Ovary (tissue), 9 donors: Measurements from ENCODE around the gene CTDSP2. TPM values are rescaled to one million over a fixed set of nuclear protein-coding genes. Genes with fewer than 3 reads are reported as not detected.
"Not testable (repeated sequence)": the region's sequence is repeated elsewhere in the genome, so short reads cannot be mapped to it uniquely, and the experiment has no call there.

ENCODE experiments used
- DNase-seq, 5 donors: peaks; one replicate each; pipeline ENCODE4 v3.0.0-alpha.2; 2019 to 2020
- H3K27ac ChIP-seq, 2 donors: fragments of 200-600 bp; one replicate each; pipeline versions ENCODE4 v1.5.1 to v1.8.0; 2019 to 2022
- H3K27me3 ChIP-seq: fragments of 200-600 bp; one replicate; pipeline ENCODE4 v1.8.0; 2022
- H3K36me3 ChIP-seq: fragments of 200-600 bp; sonication (generic); one replicate; pipeline ENCODE4 v1.5.1; 2019
- H3K4me1 ChIP-seq: one replicate; pipeline ENCODE4 v1.8.1; 2013; ENCODE audit warnings: mild to moderate bottlenecking, moderate library complexity; ENCODE audit not compliant: insufficient read depth
- H3K4me3 ChIP-seq: fragments of 200-600 bp; sonication (generic); one replicate; pipeline ENCODE4 v1.5.1; 2017
- H3K9me3 ChIP-seq, 2 donors: fragments of 200-600 bp in 1 of 2; sonication (generic) in 1 of 2; one replicate each; pipeline versions ENCODE4 v1.5.1 to v1.8.1; 2013 to 2019; ENCODE audit warnings: mild to moderate bottlenecking in 1 of 2, moderate library complexity in 1 of 2
- EP300 ChIP-seq: sonication (generic); formaldehyde crosslinking; IDR thresholded peaks from one replicate; pipeline ENCODE4 v1.6.1; 2017; ENCODE audit warnings: antibody characterized with exemption
- POLR2A ChIP-seq: fragments of 450-650 bp; IDR thresholded peaks from one replicate; pipeline ENCODE4 v1.6.1; 2017; ENCODE audit warnings: antibody characterized with exemption, mild to moderate bottlenecking, moderate library complexity
- WGBS, 3 donors: extraction: QIAGEN DNeasy Blood & Tissue Kit in 1 of 3; methylation state at CpG; one replicate each; pipeline versions ENCODE4 v1.1.5 to v1.1.7; 2013 to 2017; 5-methylcytosine and 5-hydroxymethylcytosine counted together
- intact Hi-C, 4 donors: fragments of 100-400 bp; cut with DNase I; formaldehyde crosslinking; loops; one replicate each; pipeline versions ENCODE4 v1.11.0 to v1.15.1; 2022 to 2023
- polyA plus RNA-seq, 2 donors: library from polyadenylated mRNA; stranded (reverse); fragments of 200-250 nt in 1 of 2; fragments of 350-450 nt in 1 of 2; fragmentation: Illumina TruSeq in 1 of 2; extraction: RNeasy Lipid Tissue Mini Kit (QIAGEN cat#74804) in 1 of 2; gene quantifications; one replicate each; pipeline ENCODE4 v1.2.3, GENCODE V29; 2013 to 2014
- total RNA-seq, 7 donors: library from RNA; depleted of rRNA in 2 of 7; stranded (reverse); fragments of >200 nt in 2 of 7; fragmentation: NEBNext Ultra II Directional in 3 of 7; extraction: Animal tissue kit (Norgen Biotek cat#: 25700) in 3 of 7; gene quantifications; one replicate each; pipeline versions ENCODE4 v1.1.0 to v1.2.4, GENCODE V29; 2016 to 2023
- TF ChIP-seq, protein P1 (sequence below), 3 donors: fragments of 450-650 bp in 2 of 3; fragments of 200-600 bp in 1 of 3; IDR thresholded peaks; one replicate each; pipeline versions ENCODE4 v1.5.1 to v1.8.0; 2016 to 2022; ENCODE audit warnings: antibody characterized with exemption in 3 of 3, mild to moderate bottlenecking in 1 of 3
- donor health status: DM: no; HTN: no; CAD: no; lungs with moderate emphysema.
- donor health status: DM: no; HTN: no; CAD: no.
- donor health status: Bipolar disorder and iron deficiency.
- donor health status: DM: yes; HTN: yes; CAD: no.
- donor health status: DM: no; HTN: no; CAD: no.
- donor health status: DM: yes; HTN: yes; CAD: no.

CTDSP2 gene
- total and polyA plus RNA-seq, 9 donors, result 73.1 to 212 (median 166) TPM

GRCh38 chr12:57865084-57865751 lies 18.7 kb upstream of the CTDSP2 start:
- TF ChIP-seq, protein P1, sequence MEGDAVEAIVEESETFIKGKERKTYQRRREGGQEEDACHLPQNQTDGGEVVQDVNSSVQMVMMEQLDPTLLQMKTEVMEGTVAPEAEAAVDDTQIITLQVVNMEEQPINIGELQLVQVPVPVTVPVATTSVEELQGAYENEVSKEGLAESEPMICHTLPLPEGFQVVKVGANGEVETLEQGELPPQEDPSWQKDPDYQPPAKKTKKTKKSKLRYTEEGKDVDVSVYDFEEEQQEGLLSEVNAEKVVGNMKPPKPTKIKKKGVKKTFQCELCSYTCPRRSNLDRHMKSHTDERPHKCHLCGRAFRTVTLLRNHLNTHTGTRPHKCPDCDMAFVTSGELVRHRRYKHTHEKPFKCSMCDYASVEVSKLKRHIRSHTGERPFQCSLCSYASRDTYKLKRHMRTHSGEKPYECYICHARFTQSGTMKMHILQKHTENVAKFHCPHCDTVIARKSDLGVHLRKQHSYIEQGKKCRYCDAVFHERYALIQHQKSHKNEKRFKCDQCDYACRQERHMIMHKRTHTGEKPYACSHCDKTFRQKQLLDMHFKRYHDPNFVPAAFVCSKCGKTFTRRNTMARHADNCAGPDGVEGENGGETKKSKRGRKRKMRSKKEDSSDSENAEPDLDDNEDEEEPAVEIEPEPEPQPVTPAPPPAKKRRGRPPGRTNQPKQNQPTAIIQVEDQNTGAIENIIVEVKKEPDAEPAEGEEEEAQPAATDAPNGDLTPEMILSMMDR (IDR thresholded peaks at IDR 0.05), result peak in 1 of 3 donors; percentile 18
- TF ChIP-seq EP300 (no peak), POLR2A (peak; percentile 78)
- WGBS, 3 donors, result 0% methylated on average over 48 to 63 of the region's 63 CpGs
- no peaks in the 10 kb centered on the region for H3K27me3 ChIP-seq
- peaks cover 5% of the 10 kb centered on the region for H3K4me1 ChIP-seq
- intact Hi-C loops, result loop anchor here in 1 of 4 donors (2.0 kb wide), 2 partner anchors 18 to 24 kb away; partner anchors contain the start of gene CTDSP2
- peak; percentile 83 to 91 (median 86) for DNase-seq
- H3K9me3 ChIP-seq, result no peaks in the 10 kb centered on the region
- peak overlapping the region; percentile 87 to 97 for H3K27ac ChIP-seq
- H3K4me3 ChIP-seq, result peak overlapping the region; percentile 68
- H3K36me3 ChIP-seq, result no peaks in the 10 kb centered on the region

- peak overlapping the region; percentile 68 for H3K4me3 ChIP-seq
- no peak for DNase-seq
- no peaks in the 10 kb centered on the region for H3K9me3 ChIP-seq
- peaks cover 5% of the 10 kb centered on the region for H3K4me1 ChIP-seq
- peak overlapping the region; percentile 87 to 97 for H3K27ac ChIP-seq
- WGBS, 3 donors, result 26 to 30% (median 26%) methylated on average over 8 of the region's 8 CpGs
- intact Hi-C loops, result loop anchor here in 1 of 4 donors (2.0 kb wide), 2 partner anchors 18 to 24 kb away; partner anchors contain the start of gene CTDSP2
- no peak for TF ChIP-seq EP300
- TF ChIP-seq, protein P1 (IDR thresholded peaks at IDR 0.05), result no peak
- TF ChIP-seq POLR2A, result no peak
- no peaks in the 10 kb centered on the region for H3K27me3 ChIP-seq
- H3K36me3 ChIP-seq, result no peaks in the 10 kb centered on the region
These were observed 18.0 kb upstream of the CTDSP2 start for GRCh38 chr12:57864442-57865083.

DNA sequence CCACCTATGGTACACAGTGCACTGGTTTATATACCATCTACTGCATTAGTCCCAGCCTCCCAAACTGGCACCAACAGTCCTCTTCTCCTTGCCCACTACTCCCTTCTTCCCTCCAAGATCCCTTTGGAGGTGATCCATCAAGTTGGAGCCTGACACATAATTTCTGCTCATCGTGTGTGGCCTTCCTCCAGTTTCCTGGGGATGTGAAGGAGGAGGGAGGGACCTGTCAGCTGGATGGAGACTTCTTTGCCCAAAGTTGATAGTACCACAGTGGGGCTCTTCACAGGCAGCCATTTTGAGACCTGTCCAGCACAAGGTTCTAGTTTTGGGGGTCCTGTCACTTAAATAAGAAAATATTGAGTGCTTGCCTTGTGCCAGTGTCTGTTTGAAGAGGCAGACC lies 17.1 kb upstream of the CTDSP2 start:
- H3K36me3 ChIP-seq, result no peaks in the 10 kb centered on the region
- H3K9me3 ChIP-seq, result no peaks in the 10 kb centered on the region
- H3K4me1 ChIP-seq, result peaks cover 5% of the 10 kb centered on the region
- no peaks in the 10 kb centered on the region for H3K27me3 ChIP-seq
- DNase-seq, result no peak
- H3K4me3 ChIP-seq, result no peak overlapping the region
- WGBS, 3 donors, result 40 to 42% (median 40%) methylated on average over 1 of the region's 1 CpG
- peak overlapping the region in 1 of 2 donors; percentile 97 for H3K27ac ChIP-seq
- TF ChIP-seq, protein P1 (IDR thresholded peaks at IDR 0.05), result no peak
- TF ChIP-seq POLR2A (no peak), EP300 (no peak)
- intact Hi-C loops, result loop anchor here in 1 of 4 donors (2.0 kb wide), 2 partner anchors 17 to 25 kb away; partner anchors contain the start of gene CTDSP2

DNA sequence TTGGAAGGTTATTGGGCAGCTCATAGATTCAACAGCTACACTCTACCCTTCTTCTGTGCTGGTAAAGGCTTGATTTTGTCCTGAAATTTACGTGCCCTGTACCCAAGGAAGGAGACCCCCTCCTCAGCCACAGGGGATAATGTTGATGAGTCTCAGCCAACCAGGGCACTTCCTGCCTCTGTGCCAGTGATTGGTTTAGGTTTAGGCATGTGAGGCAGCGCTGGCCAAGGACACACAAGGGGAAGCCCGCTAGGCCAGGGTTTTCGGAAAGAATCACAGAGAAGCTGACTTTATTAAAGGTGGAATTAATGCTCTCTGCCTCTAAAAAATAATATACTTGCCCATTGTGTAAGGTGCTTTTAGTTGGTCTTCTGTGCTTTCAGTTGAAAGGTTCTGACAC lies 15.4 kb upstream of the CTDSP2 start:
- peaks cover 5% of the 10 kb centered on the region for H3K4me1 ChIP-seq
- TF ChIP-seq EP300, result no peak
- TF ChIP-seq, protein P1 (IDR thresholded peaks at IDR 0.05), result no peak
- TF ChIP-seq POLR2A, result no peak
- intact Hi-C loops, result no loop called here
- WGBS, 3 donors, result 84 to 93% (median 85%) methylated on average over 4 of the region's 4 CpGs
- DNase-seq, result no peak
- H3K9me3 ChIP-seq, result no peaks in the 10 kb centered on the region
- H3K4me3 ChIP-seq, result no peak overlapping the region
- H3K36me3 ChIP-seq, result no peaks in the 10 kb centered on the region
- no peaks in the 10 kb centered on the region for H3K27me3 ChIP-seq
- H3K27ac ChIP-seq, result no peak overlapping the region

DNA sequence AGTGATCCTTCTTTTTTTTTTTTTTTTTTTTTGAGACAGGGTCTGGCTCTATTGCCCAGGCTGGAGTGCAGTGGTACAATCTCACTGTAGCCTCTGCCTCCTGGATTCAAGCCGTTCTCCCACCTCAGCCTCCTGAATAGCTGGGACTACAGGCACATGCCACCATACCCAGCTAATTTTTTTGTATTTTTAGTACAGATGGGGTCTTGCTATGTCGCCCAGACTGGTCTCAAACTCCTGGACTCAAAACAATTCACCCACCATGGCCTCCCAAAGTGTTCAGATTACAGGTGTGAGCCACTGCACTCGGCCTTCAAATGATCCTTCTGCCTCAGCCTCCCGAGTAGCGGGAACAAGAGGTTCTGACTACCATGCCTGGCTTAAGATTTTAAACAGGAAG lies 14.4 kb upstream of the CTDSP2 start:
- H3K36me3 ChIP-seq, result not testable (repeated sequence)

More for the DNA sequence above, 14.4 kb upstream of the CTDSP2 start:
- H3K4me1 ChIP-seq, H3K9me3 ChIP-seq, DNase-seq, H3K4me3 ChIP-seq, H3K27me3 ChIP-seq, intact Hi-C loops, H3K27ac ChIP-seq: not testable (repeated sequence)
- WGBS, 3 donors, result 90 to 96% (median 94%) methylated on average over 5 of the region's 5 CpGs
